Measurements from ENCODE around the gene ZNF862. TPM values are rescaled to one million over a fixed set of nuclear protein-coding genes. Genes with fewer than 3 reads are reported as not detected.

Gene ZNF862
- total RNA-seq, 2 donors from 2014 or later = 8.3 to 15.6 TPM

- TF ChIP-seq CTCF (conservative IDR thresholded peaks at IDR 0.05) = no peak
- Histone ChIP-seq H3K9me3 (ENCODE audit: control insufficient read depth, low read length) (no peaks in the 10 kb centered on the region), H3K4me1 (ENCODE audit: control insufficient read depth, insufficient read depth, low read length) (no peaks in the 10 kb centered on the region), H3K4me3 (ENCODE audit: low read length) (no peak overlapping the region), H3K36me3 (ENCODE audit: control insufficient read depth, insufficient read depth, low read length) (no peaks in the 10 kb centered on the region), H3K9ac (ENCODE audit: extremely low read depth, low read length, poor library complexity, severe bottlenecking) (no peak overlapping the region), H3K27me3 (ENCODE audit: control insufficient read depth, insufficient read depth, low read length, poor library complexity, severe bottlenecking) (no peaks in the 10 kb centered on the region), H3K27ac (ENCODE audit: low read depth, low read length) (no peak overlapping the region)
- Mint-ChIP-seq H3K4me3 (no peak overlapping the region), H3K36me3 (ENCODE audit: low read depth) (no peaks in the 10 kb centered on the region), H3K9me3 (no peaks in the 10 kb centered on the region), H3K27me3 (ENCODE audit: insufficient read depth) (peaks cover 7% of the 10 kb centered on the region), H3K27ac (no peak overlapping the region), H3K4me1 (no peaks in the 10 kb centered on the region)
- no peak for DNase-seq
- WGBS, 2 experiments (ENCODE audit: insufficient coverage in 1 of 2, insufficient read length in 1 of 2) = 93% methylated on average over 12 of the region's 12 CpGs; no CpG with 5 or more reads in 1 of the 2 experiments
These were observed 35.2 kb upstream of the ZNF862 start for GRCh38 chr7:149802966-149803365.

DNA sequence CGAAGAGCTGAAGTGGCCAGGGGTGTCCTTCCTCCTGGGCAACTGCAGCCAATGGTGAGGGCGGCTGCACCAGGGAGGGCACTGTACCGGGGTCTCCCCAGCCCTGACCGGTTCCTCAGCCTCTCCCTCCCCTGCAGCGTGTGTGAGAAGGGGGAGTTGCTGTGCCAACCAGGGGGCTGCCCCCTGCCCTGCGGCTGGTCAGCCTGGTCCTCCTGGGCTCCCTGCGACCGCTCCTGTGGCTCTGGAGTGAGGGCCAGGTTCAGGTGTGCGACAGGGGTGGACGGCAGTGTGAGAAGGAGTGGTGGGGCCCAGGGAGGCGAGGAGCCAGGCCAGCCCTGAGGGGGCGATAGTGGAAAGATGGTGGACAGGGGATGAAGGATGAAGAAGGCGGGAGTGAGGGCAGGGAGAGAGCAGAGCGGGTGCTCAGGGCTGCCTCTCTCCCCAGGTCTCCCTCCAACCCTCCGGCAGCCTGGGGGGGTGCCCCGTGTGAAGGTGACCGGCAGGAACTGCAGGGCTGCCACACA, 34.6 kb upstream of the ZNF862 start:
- peak; percentile 30 for TF ChIP-seq CTCF (conservative IDR thresholded peaks at IDR 0.05)
- Mint-ChIP-seq H3K4me1 (no peaks in the 10 kb centered on the region), H3K9me3 (no peaks in the 10 kb centered on the region), H3K27ac (no peak overlapping the region), H3K27me3 (ENCODE audit: insufficient read depth) (peaks cover 7% of the 10 kb centered on the region), H3K4me3 (no peak overlapping the region), H3K36me3 (ENCODE audit: low read depth) (no peaks in the 10 kb centered on the region)
- Histone ChIP-seq H3K27me3 (ENCODE audit: control insufficient read depth, insufficient read depth, low read length, poor library complexity, severe bottlenecking) (no peaks in the 10 kb centered on the region), H3K36me3 (ENCODE audit: control insufficient read depth, insufficient read depth, low read length) (no peaks in the 10 kb centered on the region), H3K4me3 (ENCODE audit: low read length) (no peak overlapping the region), H3K27ac (ENCODE audit: low read depth, low read length) (no peak overlapping the region), H3K4me1 (ENCODE audit: control insufficient read depth, insufficient read depth, low read length) (no peaks in the 10 kb centered on the region), H3K9me3 (ENCODE audit: control insufficient read depth, low read length) (no peaks in the 10 kb centered on the region), H3K9ac (ENCODE audit: extremely low read depth, low read length, poor library complexity, severe bottlenecking) (no peak overlapping the region)
- no peak for DNase-seq
- 88% methylated on average over 17 of the region's 17 CpGs; no CpG with 5 or more reads in 1 of the 2 experiments for WGBS, 2 experiments (ENCODE audit: insufficient coverage in 1 of 2, insufficient read length in 1 of 2)

- Mint-ChIP-seq H3K4me1 (no peaks in the 10 kb centered on the region), H3K27ac (no peak overlapping the region), H3K4me3 (no peak overlapping the region), H3K27me3 (ENCODE audit: insufficient read depth) (peaks cover 7% of the 10 kb centered on the region), H3K9me3 (no peaks in the 10 kb centered on the region), H3K36me3 (ENCODE audit: low read depth) (no peaks in the 10 kb centered on the region)
- DNase-seq = no peak
- H3K4me1 ChIP-seq (ENCODE audit: control insufficient read depth, insufficient read depth, low read length) = no peaks in the 10 kb centered on the region
- H3K27ac ChIP-seq (ENCODE audit: low read depth, low read length) = no peak overlapping the region
- no peak for TF ChIP-seq CTCF (conservative IDR thresholded peaks at IDR 0.05)
- no peak overlapping the region for H3K9ac ChIP-seq (ENCODE audit: extremely low read depth, low read length, poor library complexity, severe bottlenecking)
- H3K27me3 ChIP-seq (ENCODE audit: control insufficient read depth, insufficient read depth, low read length, poor library complexity, severe bottlenecking) = no peaks in the 10 kb centered on the region
- 87 to 89% methylated on average over 3 to 9 of the region's 9 CpGs for WGBS, 2 experiments (ENCODE audit: insufficient coverage in 1 of 2, insufficient read length in 1 of 2)
- H3K9me3 ChIP-seq (ENCODE audit: control insufficient read depth, low read length) = no peaks in the 10 kb centered on the region
- H3K4me3 ChIP-seq (ENCODE audit: low read length) = no peak overlapping the region
- no peaks in the 10 kb centered on the region for H3K36me3 ChIP-seq (ENCODE audit: control insufficient read depth, insufficient read depth, low read length)
These were observed 34.1 kb upstream of the ZNF862 start for GRCh38 chr7:149804106-149804505.

Data from endodermal cell (in vitro differentiated cells).